A673 (cell line): ENCODE measurements around the gene SMCO2. TPM values are rescaled to one million over a fixed set of nuclear protein-coding genes. Genes with fewer than 3 reads are reported as not detected.

ENCODE experiments used
- BruUV-seq: library from RNA; stranded (reverse); fragments of 400-500 nt; replicated peaks from 2 replicates; lab custom pipeline; 2021; lab: Mats Ljungman, UMichigan
- CTCF ChIA-PET: fragments of 300-600 bp; sonication (Branson Sonifier 250); formaldehyde crosslinking; loops from one replicate; lab custom pipeline; 2022; ENCODE audit warnings: antibody characterized with exemption; lab: Charles Lee
- POLR2A ChIA-PET: fragments of 300-600 bp; sonication (Branson Sonifier 250); formaldehyde crosslinking; loops from one replicate; lab custom pipeline; 2022; ENCODE audit warnings: antibody characterized with exemption; ENCODE audit not compliant: low non-redundant PET; lab: Charles Lee
- DNase-seq: peaks from one replicate; pipeline ENCODE4 v3.0.0-alpha.2; 2015; ENCODE audit warnings: low spot score
- H3K27ac ChIP-seq: fragments of 200-600 bp; sonication (generic); 2 replicates; pipeline ENCODE4 v1.5.1; 2016; ENCODE audit warnings: mixed run types, low read depth, mild to moderate bottlenecking, mixed read lengths, antibody characterized with exemption, low read length; ENCODE audit not compliant: poor library complexity, severe bottlenecking
- H3K27me3 ChIP-seq: fragments of 200-600 bp; sonication (generic); replicated peaks from 2 replicates; pipeline ENCODE4 v1.6.1; 2017; ENCODE audit warnings: mixed run types, low read depth, mild to moderate bottlenecking, mixed read lengths, antibody characterized with exemption, low read length; ENCODE audit not compliant: insufficient read depth, poor library complexity
- H3K36me3 ChIP-seq: fragments of 200-600 bp; sonication (generic); 2 replicates; pipeline ENCODE4 v1.6.1; 2016; ENCODE audit warnings: mixed run types, mild to moderate bottlenecking, mixed read lengths, antibody characterized with exemption, low read length; ENCODE audit not compliant: insufficient read depth, poor library complexity, severe bottlenecking
- H3K4me1 ChIP-seq: fragments of 200-600 bp; sonication (generic); 2 replicates; pipeline ENCODE4 v1.6.1; 2017; ENCODE audit warnings: mixed run types, mild to moderate bottlenecking, mixed read lengths, antibody characterized with exemption, low read length; ENCODE audit not compliant: insufficient read depth, poor library complexity, severe bottlenecking
- H3K4me3 ChIP-seq: fragments of 200-600 bp; sonication (generic); 2 replicates; pipeline ENCODE4 v1.5.1; 2016; ENCODE audit warnings: low read depth, mixed run types, mild to moderate bottlenecking, mixed read lengths, low read length; ENCODE audit not compliant: poor library complexity, severe bottlenecking
- H3K9me3 ChIP-seq: fragments of 200-600 bp; sonication (generic); 2 replicates; pipeline ENCODE4 v1.6.1; 2016; ENCODE audit warnings: mixed run types, low read depth, mild to moderate bottlenecking, mixed read lengths, antibody characterized with exemption, low read length; ENCODE audit not compliant: poor library complexity, severe bottlenecking
- CTCF ChIP-seq: fragments of 300-800, 200-600 bp; sonication (generic); conservative IDR thresholded peaks from 2 replicates; pipeline ENCODE4 v1.5.1; 2017; ENCODE audit warnings: low read depth, mild to moderate bottlenecking, antibody characterized with exemption, low read length, moderate library complexity, mixed read lengths
- EZH2 ChIP-seq: fragments of 200-600 bp; sonication (generic); IDR thresholded peaks from 2 replicates; pipeline ENCODE4 v1.6.1; 2017; ENCODE audit warnings: borderline replicate concordance, low read depth, mild to moderate bottlenecking, mixed read lengths, antibody characterized with exemption, low read length; ENCODE audit not compliant: poor library complexity, severe bottlenecking
- intact Hi-C: fragments of 100-400 bp; cut with micrococcal nuclease; formaldehyde crosslinking; loops from one replicate; pipeline ENCODE4 v1.10.0; 2022; ENCODE audit not compliant: unreplicated experiment
- total RNA-seq: library from RNA; stranded (reverse); gene quantifications from 2 replicates; pipeline ENCODE4 v1.2.3, GENCODE V29; 2021

SMCO2 gene
- total RNA-seq, 1 experiment from 2014 or later: not detected

- peaks cover 21% of the 10 kb centered on the region for H3K4me1 ChIP-seq
- CTCF ChIA-PET: interaction anchor here (0.6 kb wide), 1 partner anchor 8 kb away, joined by 3 read pairs; no protein-coding TSS in a partner anchor
- intact Hi-C loops: no loop called here
- TF ChIP-seq EZH2 (no peak), CTCF (no peak)
- H3K36me3 ChIP-seq: no peaks in the 10 kb centered on the region
- no peaks in the 10 kb centered on the region for H3K9me3 ChIP-seq
- no peaks in the 10 kb centered on the region for H3K27me3 ChIP-seq
- BruUV-seq: no TSS peak
- no peak overlapping the region for H3K4me3 ChIP-seq
- H3K27ac ChIP-seq: no peak overlapping the region
- DNase-seq: no peak
- POLR2A ChIA-PET: no interaction called here
Measured at GRCh38 chr12:27535318-27535717, 88.8 kb downstream of the SMCO2 start.

GRCh38 chr12:27537855-27538675, 91.5 kb downstream of the SMCO2 start:
- no TSS peak for BruUV-seq
- no peaks in the 10 kb centered on the region for H3K27me3 ChIP-seq
- peaks cover 9% of the 10 kb centered on the region for H3K4me1 ChIP-seq
- H3K4me3 ChIP-seq: no peak overlapping the region
- intact Hi-C loops: no loop called here
- ChIA-PET CTCF (no interaction called here), POLR2A (no interaction called here)
- DNase-seq: no peak
- H3K9me3 ChIP-seq: no peaks in the 10 kb centered on the region
- TF ChIP-seq CTCF (no peak), EZH2 (no peak)
- no peak overlapping the region for H3K27ac ChIP-seq
- no peaks in the 10 kb centered on the region for H3K36me3 ChIP-seq

GRCh38 chr12:27539191-27539631, 92.7 kb downstream of the SMCO2 start:
- Histone ChIP-seq H3K27me3 (no peaks in the 10 kb centered on the region), H3K4me3 (no peak overlapping the region), H3K9me3 (no peaks in the 10 kb centered on the region), H3K27ac (no peak overlapping the region), H3K36me3 (no peaks in the 10 kb centered on the region), H3K4me1 (peaks cover 9% of the 10 kb centered on the region)
- CTCF ChIA-PET: no interaction called here
- no peak for DNase-seq
- TF ChIP-seq CTCF: no peak
- no peak for TF ChIP-seq EZH2
- no TSS peak for BruUV-seq
- POLR2A ChIA-PET: no interaction called here
- intact Hi-C loops: no loop called here
